CD4-positive, alpha-beta T cell treated with Interferon alpha-2 for 1 hour (primary cell): ENCODE measurements around the gene GRIA4.

ENCODE experiments used
- DNase-seq, 2 donors: peaks; one replicate each; pipeline ENCODE4 v3.0.0-alpha.2; 2020 to 2022

The GRIA4 gene

DNA sequence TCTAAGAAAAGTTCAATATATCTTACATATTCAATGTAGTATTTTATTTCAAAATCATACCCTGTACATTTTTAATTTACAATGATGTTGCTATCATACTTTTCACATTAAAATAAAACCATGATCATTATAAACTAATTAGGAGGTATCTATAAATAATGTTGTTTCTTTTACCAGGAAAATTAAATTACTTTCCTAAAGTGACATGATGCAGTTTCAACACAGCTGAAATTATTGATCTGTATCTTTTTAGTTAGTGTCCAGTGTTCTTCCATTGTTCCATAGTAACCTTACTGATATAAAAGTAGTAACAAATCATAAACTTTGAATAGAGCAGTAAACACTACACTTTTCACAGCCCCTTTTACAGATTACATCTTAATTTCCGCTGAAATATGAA is 29.7 kb downstream of the GRIA4 start:
- DNase-seq = no peak

- DNase-seq = no peak
Measured at GRCh38 chr11:105641433-105641832, 31.6 kb downstream of the GRIA4 start.

GRCh38 chr11:105642870-105643269 is 33.0 kb downstream of the GRIA4 start:
- DNase-seq = no peak

DNA sequence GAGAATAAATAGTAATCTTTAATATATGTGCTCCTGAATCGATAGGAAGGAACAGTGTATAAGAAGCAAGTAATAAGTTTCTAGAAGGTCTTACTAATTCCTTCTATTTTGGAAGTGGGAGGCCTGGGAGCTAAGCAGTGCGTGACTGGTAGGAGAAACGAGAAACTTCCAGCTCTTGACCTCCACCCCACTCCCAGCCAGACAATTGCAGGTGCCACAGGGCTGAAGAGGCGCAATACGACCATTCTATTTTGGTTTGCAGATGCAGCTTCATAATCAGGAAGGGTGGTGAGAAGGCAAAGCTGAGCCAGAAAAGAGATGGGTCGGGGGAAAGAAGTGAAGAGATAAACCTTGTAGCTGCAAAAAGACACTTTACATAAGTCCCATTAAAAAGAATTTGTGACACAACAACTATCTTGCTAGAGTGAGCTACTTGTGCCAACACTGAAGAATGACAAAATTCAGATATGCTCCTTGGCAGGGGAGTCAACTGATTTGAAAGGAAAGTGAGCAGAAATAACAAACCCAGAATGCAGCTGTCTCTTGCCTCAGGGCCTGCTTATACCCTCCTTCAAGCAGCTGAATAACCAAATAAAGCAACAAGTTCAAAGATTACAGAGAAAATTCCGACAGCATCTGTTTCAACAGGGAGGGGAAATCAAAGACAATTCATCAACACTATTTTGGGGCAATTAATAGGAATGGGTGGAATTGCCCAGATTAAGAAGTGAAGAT is 35.1 kb downstream of the GRIA4 start:
- DNase-seq = no peak

- no peak for DNase-seq
Measured at GRCh38 chr11:105647780-105648179, 37.9 kb downstream of the GRIA4 start.

- no peak for DNase-seq
Measured at GRCh38 chr11:105648762-105649161, 38.9 kb downstream of the GRIA4 start.

DNA sequence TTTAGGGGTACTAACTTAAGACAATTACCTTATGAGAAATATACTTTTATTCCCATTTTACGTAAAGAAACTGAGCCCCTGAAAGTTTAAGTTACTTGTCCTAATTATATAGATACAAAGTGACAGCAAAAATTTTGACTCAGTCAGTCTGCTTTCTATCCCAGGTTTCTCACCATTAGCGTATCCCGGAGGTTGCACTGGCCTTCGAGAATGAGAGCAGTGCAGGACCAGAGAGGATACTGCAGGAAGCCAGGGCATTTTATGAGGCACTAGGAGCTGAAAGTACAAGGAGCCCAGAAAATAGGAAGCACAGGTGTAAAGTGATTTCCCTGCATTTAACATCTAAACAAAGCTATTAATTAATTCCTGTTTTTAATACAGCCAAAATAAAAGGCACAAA is 55.4 kb downstream of the GRIA4 start:
- no peak for DNase-seq

- no peak for DNase-seq
Measured at GRCh38 chr11:105667441-105667840, 57.6 kb downstream of the GRIA4 start.

GRCh38 chr11:105670811-105671210 is 60.9 kb downstream of the GRIA4 start:
- no peak for DNase-seq

- DNase-seq = no peak
Measured at GRCh38 chr11:105673089-105673488, 63.2 kb downstream of the GRIA4 start.

GRCh38 chr11:105689631-105690030 is 79.8 kb downstream of the GRIA4 start:
- no peak for DNase-seq

DNA sequence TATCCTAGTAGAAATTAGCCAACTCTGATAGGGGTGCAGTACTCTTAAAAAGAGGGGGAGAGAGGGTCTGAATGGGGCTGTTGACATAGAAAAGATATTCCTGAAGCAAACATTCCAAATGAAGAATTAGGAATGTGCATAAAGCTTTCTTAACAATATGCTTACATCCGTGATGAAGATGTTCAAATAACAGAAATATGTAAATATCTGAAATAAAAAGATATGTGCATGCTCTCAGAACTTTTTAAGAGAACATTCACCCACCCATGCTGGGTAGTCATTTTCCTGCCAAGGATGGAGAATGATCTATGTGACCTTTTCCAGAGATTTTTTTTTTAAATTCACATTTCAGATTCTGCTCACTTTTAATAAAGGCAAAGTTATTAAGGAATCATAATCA is 80.6 kb downstream of the GRIA4 start:
- DNase-seq = no peak

GRCh38 chr11:105693075-105693759 is 83.3 kb downstream of the GRIA4 start:
- DNase-seq = no peak

GRCh38 chr11:105696000-105696399 is 86.1 kb downstream of the GRIA4 start:
- DNase-seq = no peak

- no peak for DNase-seq
Measured at GRCh38 chr11:105697291-105697690, 87.4 kb downstream of the GRIA4 start.

GRCh38 chr11:105699203-105699602 is 89.3 kb downstream of the GRIA4 start:
- no peak for DNase-seq

DNA sequence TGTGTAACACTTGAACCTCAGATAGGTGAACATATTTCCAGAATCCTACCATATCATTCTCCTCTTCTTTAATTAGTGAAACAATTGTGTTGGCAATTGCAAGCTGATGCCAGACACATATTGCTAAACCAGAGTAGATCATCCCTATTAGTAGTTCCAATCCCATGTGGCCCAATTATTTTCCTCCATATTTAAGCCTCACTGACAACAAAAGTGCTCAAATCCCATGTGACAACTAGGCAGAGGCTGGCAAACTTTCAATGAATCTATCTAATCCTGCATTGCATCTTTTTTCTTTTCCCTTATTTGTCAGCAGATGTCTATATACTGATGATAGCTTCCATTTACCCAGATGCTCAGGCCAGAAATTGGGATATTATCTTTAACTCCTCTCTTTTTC is 90.4 kb downstream of the GRIA4 start:
- DNase-seq = no peak

GRCh38 chr11:105701098-105701497 is 91.2 kb downstream of the GRIA4 start:
- DNase-seq = no peak

DNA sequence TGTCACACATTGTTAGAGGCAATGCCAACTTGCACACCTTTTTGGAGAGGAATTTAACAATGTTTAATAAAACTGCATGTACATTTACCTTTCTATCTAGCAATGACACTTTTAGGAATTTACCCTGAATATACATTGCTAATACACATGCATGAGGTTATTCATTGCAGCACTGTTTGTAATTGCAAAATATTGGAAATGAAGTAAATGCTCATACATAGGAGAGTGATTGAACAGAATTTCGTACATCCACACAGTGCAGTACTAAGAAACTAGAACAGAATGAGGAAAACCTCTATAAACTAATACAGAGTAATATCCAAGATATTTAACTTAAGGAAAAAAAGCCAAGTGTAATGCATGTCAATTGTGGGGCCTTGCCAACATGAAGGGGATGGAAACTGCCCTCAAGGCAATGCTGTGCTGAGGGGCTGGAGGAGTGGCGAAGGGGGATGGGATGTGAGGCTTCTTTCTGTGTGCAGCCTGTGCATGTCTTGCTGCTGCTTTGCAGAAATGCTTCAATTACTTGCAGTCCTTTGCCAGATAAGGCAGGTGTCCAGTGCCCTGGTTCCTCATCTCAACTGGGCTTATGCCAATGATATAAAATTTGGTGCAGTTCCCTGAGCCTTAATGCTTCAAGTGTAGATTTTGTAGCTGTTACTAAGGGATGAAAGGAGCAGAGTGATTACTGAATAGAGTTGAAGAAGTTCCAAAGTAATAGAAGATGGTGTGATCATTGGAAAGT is 96.1 kb downstream of the GRIA4 start:
- no peak for DNase-seq

DNA sequence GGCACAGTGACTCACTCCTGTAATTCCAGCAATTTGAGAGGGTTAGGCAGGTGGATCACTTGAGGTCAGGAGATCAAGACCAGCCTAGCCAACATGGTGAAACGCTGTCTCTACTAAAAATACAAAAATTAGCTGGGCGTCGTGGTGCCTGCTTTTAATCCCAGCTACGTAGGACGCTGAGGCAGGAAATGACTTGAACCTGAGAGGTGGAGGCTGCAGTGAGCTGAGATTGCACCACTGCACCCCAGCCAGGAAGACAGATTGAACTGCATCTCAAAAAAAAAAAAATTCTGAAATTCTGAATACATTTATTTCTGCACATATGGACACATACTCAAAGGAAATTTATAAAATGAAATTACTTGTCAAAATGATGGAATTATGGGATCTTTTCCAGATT is 103.2 kb downstream of the GRIA4 start:
- DNase-seq = no peak

DNA sequence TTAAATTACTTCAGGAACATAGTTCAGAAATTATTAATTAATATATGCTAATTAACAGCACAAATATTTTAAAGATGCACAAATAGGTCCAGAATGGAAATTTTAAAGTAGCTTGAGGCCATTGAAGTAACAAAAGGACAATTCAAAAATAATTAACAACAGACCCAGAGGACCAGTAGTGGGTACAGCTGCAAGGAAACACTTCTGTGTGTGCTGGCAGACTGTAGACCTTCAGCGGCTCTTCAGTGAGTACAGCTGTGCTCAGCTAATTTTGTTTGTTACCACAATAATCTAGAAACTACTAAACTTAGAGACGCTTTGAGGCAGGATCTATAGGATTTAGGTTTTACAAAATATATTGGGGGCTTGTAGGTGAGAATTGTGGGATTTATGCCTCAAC is 103.8 kb downstream of the GRIA4 start:
- DNase-seq = no peak

DNA sequence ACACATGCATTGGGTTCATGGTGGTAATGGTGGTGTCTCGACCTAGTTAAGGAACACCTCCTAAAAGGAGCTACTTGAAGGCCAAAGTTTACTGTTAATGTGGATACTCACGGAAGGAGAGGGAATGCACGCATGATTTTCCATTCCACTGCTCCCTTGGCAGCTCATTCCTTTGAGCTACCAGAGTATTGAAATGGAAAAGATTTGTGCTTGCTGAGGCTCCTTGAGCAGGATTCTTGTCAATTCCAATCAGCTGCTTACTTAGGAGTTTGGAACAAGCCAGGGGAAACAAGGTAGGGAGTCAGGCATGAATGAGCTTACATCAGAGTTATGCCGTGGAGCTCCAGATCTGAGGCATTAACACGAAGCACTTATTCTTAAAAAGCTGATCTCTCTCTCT is 108.8 kb downstream of the GRIA4 start:
- no peak for DNase-seq

- no peak for DNase-seq
Measured at GRCh38 chr11:105719073-105719822, 109.4 kb downstream of the GRIA4 start.
